Neuronal stem cell (in vitro differentiated cells): Measurements from ENCODE around the gene RAPGEF5. TPM values are rescaled to one million over a fixed set of nuclear protein-coding genes. Genes with fewer than 3 reads are reported as not detected.

ENCODE experiments used
- DNase-seq: peaks from one replicate; pipeline ENCODE4 v3.0.0-alpha.2; 2013; ENCODE audit warnings: low spot score
- H2AFZ ChIP-seq: one replicate; pipeline ENCODE4 v1.6.1; 2013; ENCODE audit warnings: mild to moderate bottlenecking, low read length, inconsistent platforms
- H2AK5ac ChIP-seq: 2 replicates; pipeline ENCODE4 v1.6.1; 2013; ENCODE audit warnings: low read depth, mild to moderate bottlenecking, inconsistent platforms, low read length, moderate library complexity, mixed read lengths
- H2BK120ac ChIP-seq: 2 replicates; pipeline ENCODE4 v1.6.1; 2013; ENCODE audit warnings: low read depth, mild to moderate bottlenecking, inconsistent platforms, low read length, moderate library complexity, mixed read lengths
- H2BK12ac ChIP-seq: one replicate; pipeline ENCODE4 v1.6.1; 2013; ENCODE audit warnings: low read length, inconsistent platforms
- H2BK15ac ChIP-seq: 2 replicates; pipeline ENCODE4 v1.6.1; 2013; ENCODE audit warnings: mild to moderate bottlenecking, low read length, inconsistent platforms, mixed read lengths
- H2BK5ac ChIP-seq: one replicate; pipeline ENCODE4 v1.6.1; 2013; ENCODE audit warnings: inconsistent platforms, mild to moderate bottlenecking, low read length, moderate library complexity
- H3K14ac ChIP-seq: one replicate; pipeline ENCODE4 v1.6.1; 2013; ENCODE audit warnings: low read length, inconsistent platforms
- H3K18ac ChIP-seq: 2 replicates; pipeline ENCODE4 v1.6.1; 2013; ENCODE audit warnings: low read length, inconsistent platforms
- H3K23ac ChIP-seq: 2 replicates; pipeline ENCODE4 v1.6.1; 2013; ENCODE audit warnings: low read depth, mild to moderate bottlenecking, mixed read lengths, low read length, inconsistent platforms; ENCODE audit not compliant: poor library complexity
- H3K27ac ChIP-seq: replicated peaks from 3 replicates; pipeline ENCODE4 v1.5.1; 2013; ENCODE audit warnings: low read length, inconsistent platforms
- H3K27me3 ChIP-seq, 3 experiments: 2 replicates each; pipeline ENCODE4 v1.6.1; 2013; ENCODE audit warnings: low read length in 3 of 3, mild to moderate bottlenecking in 2 of 3, inconsistent platforms in 1 of 3, low read depth in 1 of 3, mixed read lengths in 1 of 3, moderate library complexity in 1 of 3; ENCODE audit not compliant: control insufficient read depth in 3 of 3, insufficient read depth in 3 of 3
- H3K36me3 ChIP-seq, 2 donors: replicated peaks in 1 of 2; 2 replicates each; pipeline ENCODE4 v1.6.1; 2013; ENCODE audit warnings: low read length in 2 of 2; ENCODE audit not compliant: control insufficient read depth in 2 of 2, insufficient read depth in 2 of 2
- H3K4ac ChIP-seq: 2 replicates; pipeline ENCODE4 v1.6.1; 2013; ENCODE audit warnings: inconsistent platforms, mild to moderate bottlenecking, low read length, moderate library complexity
- H3K4me1 ChIP-seq, 2 donors: 1 replicate in 1 of 2; 2 replicates in 1 of 2; pipeline ENCODE4 v1.6.1; 2013; ENCODE audit warnings: low read length in 2 of 2, low read depth in 1 of 2; ENCODE audit not compliant: control insufficient read depth in 2 of 2, insufficient read depth in 1 of 2
- H3K4me2 ChIP-seq: one replicate; pipeline ENCODE4 v1.6.1; 2013; ENCODE audit warnings: mild to moderate bottlenecking, low read length, inconsistent platforms; ENCODE audit not compliant: insufficient read depth, poor library complexity, severe bottlenecking
- H3K4me3 ChIP-seq, 2 donors: 2 replicates each; pipeline ENCODE4 v1.5.1; 2013; ENCODE audit warnings: low read length in 2 of 2, mild to moderate bottlenecking in 2 of 2, inconsistent platforms in 1 of 2, moderate library complexity in 1 of 2
- H3K79me1 ChIP-seq: one replicate; pipeline ENCODE4 v1.6.1; 2013; ENCODE audit warnings: low read depth, mild to moderate bottlenecking, inconsistent platforms, low read length, moderate library complexity
- H3K9ac ChIP-seq: one replicate; pipeline ENCODE4 v1.6.1; 2013; ENCODE audit warnings: mild to moderate bottlenecking, low read depth, low read length, inconsistent platforms; ENCODE audit not compliant: poor library complexity
- H3K9me3 ChIP-seq, 2 donors: replicated peaks in 1 of 2; 2 replicates each; pipeline versions ENCODE3 to v1.6.1; 2013; ENCODE audit warnings: low read length in 2 of 2, mild to moderate bottlenecking in 2 of 2, inconsistent platforms in 1 of 2, low read depth in 1 of 2, mixed read lengths in 1 of 2, moderate library complexity in 1 of 2; ENCODE audit not compliant: control insufficient read depth in 2 of 2, insufficient read depth in 1 of 2
- H4K8ac ChIP-seq: one replicate; pipeline ENCODE4 v1.6.1; 2013; ENCODE audit warnings: low read depth, mild to moderate bottlenecking, inconsistent platforms, low read length, moderate library complexity
- H4K91ac ChIP-seq: one replicate; pipeline ENCODE4 v1.6.1; 2013; ENCODE audit warnings: low read length, low read depth, mild to moderate bottlenecking, inconsistent platforms; ENCODE audit not compliant: poor library complexity
- WGBS, 2 donors: extraction: QIAGEN DNeasy Blood & Tissue Kit; methylation state at CpG; one replicate each; pipeline ENCODE4 v1.1.7; 2013; ENCODE audit warnings: missing lambda C conversion rate in 2 of 2, mixed read lengths in 1 of 2; ENCODE audit not compliant: insufficient read length in 2 of 2, insufficient replicate concordance in 1 of 2; ENCODE audit errors: extremely low coverage in 2 of 2; 5-methylcytosine and 5-hydroxymethylcytosine counted together
- polyA plus RNA-seq, 2 experiments: library from polyadenylated mRNA; stranded (reverse); fragments of 200-250 nt; gene quantifications; one replicate each; pipeline ENCODE4 v1.2.3, GENCODE V29; 2013

RAPGEF5 gene, protein sequence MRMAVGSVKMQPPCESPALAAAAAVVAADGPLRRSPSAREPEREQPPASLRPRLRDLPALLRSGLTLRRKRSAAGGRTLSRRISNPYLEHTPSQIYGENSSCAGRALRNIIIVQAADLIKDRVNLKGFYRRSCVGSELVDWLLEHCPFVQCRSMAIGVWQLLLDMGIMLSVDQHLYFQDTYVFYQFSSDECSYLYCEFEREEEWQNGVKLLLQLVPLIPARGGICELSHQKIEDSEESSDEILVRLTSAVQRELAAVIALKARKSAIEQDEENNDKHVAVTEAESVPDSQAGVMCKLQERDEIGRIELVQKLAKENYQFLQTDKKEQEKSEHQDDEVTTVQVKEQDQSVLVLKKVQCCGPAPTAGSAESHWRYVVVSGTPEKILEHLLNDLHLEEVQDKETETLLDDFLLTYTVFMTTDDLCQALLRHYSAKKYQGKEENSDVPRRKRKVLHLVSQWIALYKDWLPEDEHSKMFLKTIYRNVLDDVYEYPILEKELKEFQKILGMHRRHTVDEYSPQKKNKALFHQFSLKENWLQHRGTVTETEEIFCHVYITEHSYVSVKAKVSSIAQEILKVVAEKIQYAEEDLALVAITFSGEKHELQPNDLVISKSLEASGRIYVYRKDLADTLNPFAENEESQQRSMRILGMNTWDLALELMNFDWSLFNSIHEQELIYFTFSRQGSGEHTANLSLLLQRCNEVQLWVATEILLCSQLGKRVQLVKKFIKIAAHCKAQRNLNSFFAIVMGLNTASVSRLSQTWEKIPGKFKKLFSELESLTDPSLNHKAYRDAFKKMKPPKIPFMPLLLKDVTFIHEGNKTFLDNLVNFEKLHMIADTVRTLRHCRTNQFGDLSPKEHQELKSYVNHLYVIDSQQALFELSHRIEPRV
- polyA plus RNA-seq (2013, experiment 1 of 2), result 2.9 TPM
- 2.8 TPM for polyA plus RNA-seq (2013, experiment 2 of 2)

DNA sequence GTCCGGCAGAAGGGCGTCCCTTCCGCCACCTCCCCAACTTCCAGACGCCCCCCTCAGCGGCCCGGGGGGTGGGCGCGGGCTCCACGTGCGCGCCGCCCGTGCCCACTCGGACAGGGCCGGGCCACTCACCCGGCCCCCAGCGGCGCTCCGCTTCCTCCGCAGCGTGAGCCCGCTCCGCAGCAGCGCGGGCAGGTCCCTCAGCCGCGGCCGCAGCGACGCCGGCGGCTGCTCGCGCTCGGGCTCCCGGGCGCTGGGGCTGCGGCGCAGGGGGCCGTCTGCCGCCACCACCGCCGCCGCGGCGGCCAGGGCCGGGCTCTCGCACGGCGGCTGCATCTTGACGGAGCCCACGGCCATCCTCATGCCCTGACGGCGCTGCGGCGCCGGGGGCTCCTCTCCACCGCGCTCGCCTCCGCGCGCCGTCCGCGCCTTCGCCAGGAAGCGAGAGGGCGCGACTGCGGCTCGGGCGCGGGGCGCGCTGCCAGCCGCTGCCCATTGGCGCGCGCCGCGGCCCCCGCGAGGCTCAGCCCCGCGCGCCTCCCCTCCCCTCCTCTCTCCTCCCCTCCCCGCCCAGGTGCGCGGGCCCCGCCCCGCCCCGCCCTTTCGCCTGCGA is at the start of gene RAPGEF5:
Gene RAPGEF5 (minus strand): TSS at position 454 of the 610 bp plus-strand sequence. CDS start 94 bp downstream, at position 360.
- Histone ChIP-seq H3K36me3 (no peaks in the 10 kb centered on the region), H3K4me2 (peak within 1 kb of the TSS; percentile 72), H3K27me3 (peaks cover 0 to 53% (median 14%) of the 10 kb centered on the region in 3 experiments), H3K9ac (peak within 1 kb of the TSS; percentile 68), H3K9me3 (peaks cover 0 to 16% of the 10 kb centered on the region in 2 donors), H3K4me3 (peak within 1 kb of the TSS; percentile 38 to 89), H3K14ac (peak within 1 kb of the TSS; percentile 33), H3K23ac (no peak within 1 kb of the TSS), H2BK120ac (no peak within 1 kb of the TSS), H3K18ac (peak within 1 kb of the TSS; percentile 85), H3K4me1 (peaks cover 5 to 11% of the 10 kb centered on the region in 2 donors), H4K8ac (no peak within 1 kb of the TSS), H3K79me1 (no peaks in the 10 kb centered on the region), H2AFZ (peak within 1 kb of the TSS; percentile 78), H2AK5ac (no peak within 1 kb of the TSS), H3K27ac (no peak within 1 kb of the TSS), H2BK15ac (no peak within 1 kb of the TSS), H3K4ac (no peak within 1 kb of the TSS), H2BK5ac (peak within 1 kb of the TSS; percentile 42), H2BK12ac (no peak within 1 kb of the TSS), H4K91ac (no peak within 1 kb of the TSS)
- DNase-seq, result peak; percentile 39
- no CpG with 5 or more reads among the region's 95 CpGs for WGBS, 2 donors

DNA sequence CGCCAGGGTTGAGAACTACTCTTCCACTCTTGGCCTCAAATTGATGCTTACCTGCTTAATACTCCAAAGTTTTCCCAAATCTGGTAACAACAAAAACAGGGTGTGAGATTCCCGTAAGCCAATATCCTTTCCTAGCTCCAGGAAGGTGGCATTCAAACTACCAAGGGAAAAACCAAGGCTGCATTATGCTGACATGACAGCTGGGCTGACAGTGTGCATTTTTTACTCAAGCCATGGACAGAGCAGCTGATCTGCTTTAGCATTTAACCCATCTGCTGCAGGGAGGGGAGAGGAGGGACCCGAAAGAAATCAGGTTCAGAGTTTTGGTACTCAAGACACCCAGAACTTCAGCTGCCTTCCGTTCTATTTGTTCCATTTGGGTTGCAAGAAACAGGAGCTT is 49.8 kb upstream of the RAPGEF5 start:
- Histone ChIP-seq H2BK12ac (no peak overlapping the region), H2AFZ (no peak overlapping the region), H3K4me1 (peaks cover 0 to 2% of the 10 kb centered on the region in 2 donors), H3K27ac (no peak overlapping the region), H3K9ac (no peak overlapping the region), H3K23ac (no peak overlapping the region), H4K91ac (no peak overlapping the region), H3K79me1 (no peaks in the 10 kb centered on the region), H2AK5ac (no peak overlapping the region), H3K4me2 (no peak overlapping the region), H3K4ac (no peak overlapping the region), H4K8ac (no peak overlapping the region), H3K14ac (no peak overlapping the region), H3K36me3 (no peaks in the 10 kb centered on the region), H2BK120ac (no peak overlapping the region), H3K4me3 (no peak overlapping the region), H3K27me3 (no peaks in the 10 kb centered on the region), H2BK5ac (no peak overlapping the region), H3K18ac (no peak overlapping the region), H2BK15ac (no peak overlapping the region), H3K9me3 (no peaks in the 10 kb centered on the region)
- DNase-seq, result no peak
- no CpG with 5 or more reads among the region's 4 CpGs for WGBS, 2 donors

DNA sequence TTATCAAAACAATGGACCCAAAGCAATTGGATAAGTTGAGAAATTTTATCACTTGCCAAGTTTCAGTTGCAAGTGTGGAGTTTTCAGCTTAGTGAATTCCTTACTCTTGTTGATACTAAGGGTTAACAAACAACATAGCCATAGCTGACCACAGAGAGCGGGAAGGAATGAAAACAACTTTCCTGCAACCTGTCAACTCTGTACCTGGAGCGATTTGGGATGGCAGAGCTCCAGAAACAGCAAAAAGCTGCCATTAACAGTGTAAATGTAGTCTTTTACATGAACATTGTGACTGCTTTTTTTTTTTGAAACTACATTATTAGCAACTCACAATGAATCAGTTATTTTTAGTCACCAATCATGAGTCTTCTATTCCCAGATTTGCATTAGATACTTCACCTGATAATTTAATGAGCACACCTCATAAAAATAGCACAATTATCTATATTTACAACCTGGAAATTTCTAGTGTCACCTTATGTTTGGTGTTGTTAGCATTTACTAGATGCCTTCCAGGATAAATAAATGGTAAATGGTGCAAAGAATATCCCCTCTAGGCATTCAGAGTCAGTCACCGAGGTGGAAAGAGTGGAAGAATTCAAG is 47.6 kb upstream of the RAPGEF5 start:
- Histone ChIP-seq H3K36me3 (no peaks in the 10 kb centered on the region), H3K23ac (no peak overlapping the region), H3K4me1 (no peaks in the 10 kb centered on the region), H3K4ac (no peak overlapping the region), H3K9ac (no peak overlapping the region), H2AFZ (no peak overlapping the region), H3K18ac (no peak overlapping the region), H2BK15ac (no peak overlapping the region), H3K79me1 (no peaks in the 10 kb centered on the region), H3K4me3 (no peak overlapping the region), H4K8ac (no peak overlapping the region), H3K9me3 (no peaks in the 10 kb centered on the region), H2BK120ac (no peak overlapping the region), H3K27me3 (no peaks in the 10 kb centered on the region), H2AK5ac (no peak overlapping the region), H4K91ac (no peak overlapping the region), H2BK5ac (no peak overlapping the region), H2BK12ac (no peak overlapping the region), H3K27ac (no peak overlapping the region), H3K4me2 (no peak overlapping the region), H3K14ac (no peak overlapping the region)
- no peak for DNase-seq
- no CpG with 5 or more reads among the region's 3 CpGs for WGBS, 2 donors
